T-helper 1 cell (primary cell): ENCODE data around the gene VAMP1.
A peak's percentile ranks its signal among the peaks of the same experiment; 100 is the strongest.
"Not testable (repeated sequence)": the region's sequence is repeated elsewhere in the genome, so short reads cannot be mapped to it uniquely, and the experiment has no call there.

Experiments
- DNase-seq, 5 donors: peaks; one replicate each; pipeline ENCODE4 v3.0.0-alpha.2; 2012 to 2020

VAMP1 gene

GRCh38 chr12:6451348-6452244, 18.9 kb downstream of the VAMP1 start, which contains the start of gene TAPBPL:
TAPBPL (plus strand) TSS chr12:6452042; CDS start chr12:6452249, 207 bp downstream.
- peak; percentile 75 to 88 (median 78) for DNase-seq

- DNase-seq, result no peak
Measured at GRCh38 chr12:6450869-6451347, 19.6 kb downstream of the VAMP1 start.

GRCh38 chr12:6450091-6450868, 20.2 kb downstream of the VAMP1 start:
- DNase-seq, result no peak

- DNase-seq, result peak in 2 of 5 donors; percentile 21 to 53
Measured at GRCh38 chr12:6444704-6445688, 25.5 kb downstream of the VAMP1 start, which contains the start of gene CD27. CD27 (plus strand) TSS chr12:6444955; CDS start chr12:6445096, 141 bp downstream.

- DNase-seq, result no peak
Measured at GRCh38 chr12:6444031-6444430, 26.4 kb downstream of the VAMP1 start.

- peak in 1 of 5 donors; percentile 42 for DNase-seq
Measured at GRCh38 chr12:6443361-6443983, 27.0 kb downstream of the VAMP1 start.

- DNase-seq, result no peak
Measured at GRCh38 chr12:6442836-6443235, 27.6 kb downstream of the VAMP1 start.

- DNase-seq, result no peak
Measured at GRCh38 chr12:6440391-6440790, 30.1 kb downstream of the VAMP1 start.

GRCh38 chr12:6438345-6438744, 32.1 kb downstream of the VAMP1 start:
- no peak for DNase-seq

- DNase-seq, result no peak
Measured at GRCh38 chr12:6437586-6437985, 32.9 kb downstream of the VAMP1 start.

- no peak for DNase-seq
Measured at GRCh38 chr12:6435961-6436715, 34.3 kb downstream of the VAMP1 start.

- DNase-seq, result peak in 1 of 5 donors; percentile 67
Measured at GRCh38 chr12:6434205-6435140, 36.0 kb downstream of the VAMP1 start.

GRCh38 chr12:6432991-6433390, 37.5 kb downstream of the VAMP1 start:
- no peak for DNase-seq

- peak in 1 of 5 donors; percentile 66 for DNase-seq
Measured at GRCh38 chr12:6430124-6430989, 40.1 kb downstream of the VAMP1 start.

- no peak for DNase-seq
Measured at GRCh38 chr12:6428326-6428725, 42.2 kb downstream of the VAMP1 start.

- DNase-seq, result not testable (repeated sequence)
Measured at GRCh38 chr12:6427796-6428195, 42.7 kb downstream of the VAMP1 start.

GRCh38 chr12:6426882-6427671, 43.4 kb downstream of the VAMP1 start:
- DNase-seq, result peak; percentile 29 to 88 (median 71)
